ENCODE data around the gene ADGRG4. TPM values are rescaled to one million over a fixed set of nuclear protein-coding genes. Genes with fewer than 3 reads are reported as not detected.

The ADGRG4 gene
- total and polyA plus RNA-seq, 3 donors from 2014 or later: 0.28 to 1.0 (median 0.50) TPM

DNA sequence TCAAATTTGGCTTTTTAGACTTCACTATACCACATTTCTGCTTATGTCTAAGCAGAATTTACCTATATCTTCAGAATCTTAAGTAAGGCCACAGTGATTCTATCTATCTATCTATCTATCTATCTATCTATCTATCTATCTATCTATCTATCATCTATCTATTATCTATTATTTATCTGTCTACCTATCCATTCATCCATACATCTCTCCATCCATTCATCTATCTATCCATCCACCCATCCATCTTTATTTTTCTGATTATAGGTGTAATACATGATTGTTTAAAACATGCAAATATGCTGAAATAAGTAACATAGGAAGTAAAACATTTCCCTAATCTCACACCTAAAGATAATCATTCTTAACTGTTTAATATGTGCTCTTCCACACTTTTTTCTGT, 18.8 kb downstream of the ADGRG4 start:
- Histone ChIP-seq H3K27ac (no peak overlapping the region), H3K36me3 (ENCODE audit: low read depth, missing control alignments) (no peaks in the 10 kb centered on the region)

DNA sequence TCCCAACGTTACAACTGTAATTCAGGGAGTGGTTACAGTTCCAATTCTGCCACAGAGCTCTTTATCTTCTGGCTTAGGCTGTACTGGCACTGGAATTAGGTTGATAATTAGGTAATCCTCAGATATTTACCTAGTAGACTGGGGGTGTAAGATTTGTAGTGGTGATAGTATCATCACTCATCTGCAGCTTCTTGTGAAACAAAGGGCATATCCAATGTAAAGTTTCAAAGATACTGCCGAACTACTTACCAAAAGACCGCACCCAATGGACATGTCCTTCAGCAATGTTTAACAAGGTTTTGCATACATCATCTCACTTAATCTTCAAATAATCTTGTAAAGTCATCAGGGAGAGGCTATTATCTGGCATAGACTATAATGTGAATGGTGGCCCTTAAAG, 20.8 kb downstream of the ADGRG4 start:
- Histone ChIP-seq H3K9me3 (no peaks in the 10 kb centered on the region), H3K4me3 (no peak overlapping the region), H3K27ac (no peak overlapping the region), H3K36me3 (ENCODE audit: low read depth, missing control alignments) (no peaks in the 10 kb centered on the region), H3K27me3 (no peaks in the 10 kb centered on the region), H3K4me1 (no peaks in the 10 kb centered on the region)
- 83 to 96% methylated on average over 2 to 3 of the region's 3 CpGs for WGBS, 2 donors
- TF ChIP-seq, protein P1, sequence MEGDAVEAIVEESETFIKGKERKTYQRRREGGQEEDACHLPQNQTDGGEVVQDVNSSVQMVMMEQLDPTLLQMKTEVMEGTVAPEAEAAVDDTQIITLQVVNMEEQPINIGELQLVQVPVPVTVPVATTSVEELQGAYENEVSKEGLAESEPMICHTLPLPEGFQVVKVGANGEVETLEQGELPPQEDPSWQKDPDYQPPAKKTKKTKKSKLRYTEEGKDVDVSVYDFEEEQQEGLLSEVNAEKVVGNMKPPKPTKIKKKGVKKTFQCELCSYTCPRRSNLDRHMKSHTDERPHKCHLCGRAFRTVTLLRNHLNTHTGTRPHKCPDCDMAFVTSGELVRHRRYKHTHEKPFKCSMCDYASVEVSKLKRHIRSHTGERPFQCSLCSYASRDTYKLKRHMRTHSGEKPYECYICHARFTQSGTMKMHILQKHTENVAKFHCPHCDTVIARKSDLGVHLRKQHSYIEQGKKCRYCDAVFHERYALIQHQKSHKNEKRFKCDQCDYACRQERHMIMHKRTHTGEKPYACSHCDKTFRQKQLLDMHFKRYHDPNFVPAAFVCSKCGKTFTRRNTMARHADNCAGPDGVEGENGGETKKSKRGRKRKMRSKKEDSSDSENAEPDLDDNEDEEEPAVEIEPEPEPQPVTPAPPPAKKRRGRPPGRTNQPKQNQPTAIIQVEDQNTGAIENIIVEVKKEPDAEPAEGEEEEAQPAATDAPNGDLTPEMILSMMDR (IDR thresholded peaks at IDR 0.05): no peak
- TF ChIP-seq POLR2A (IDR thresholded peaks at IDR 0.05): no peak
- intact Hi-C loops (cut with DNase I; ENCODE audit: low total_unique reads): no loop called here
- DNase-seq: no peak

More for the DNA sequence above, 18.8 kb downstream of the ADGRG4 start:
- H3K9me3 ChIP-seq: no peaks in the 10 kb centered on the region
- TF ChIP-seq, protein P1 (IDR thresholded peaks at IDR 0.05): no peak
- TF ChIP-seq POLR2A (IDR thresholded peaks at IDR 0.05): no peak
- no peaks in the 10 kb centered on the region for H3K27me3 ChIP-seq
- H3K4me1 ChIP-seq: no peaks in the 10 kb centered on the region
- no peak overlapping the region for H3K4me3 ChIP-seq
- no peak for DNase-seq
- intact Hi-C loops (cut with DNase I; ENCODE audit: low total_unique reads): no loop called here

DNA sequence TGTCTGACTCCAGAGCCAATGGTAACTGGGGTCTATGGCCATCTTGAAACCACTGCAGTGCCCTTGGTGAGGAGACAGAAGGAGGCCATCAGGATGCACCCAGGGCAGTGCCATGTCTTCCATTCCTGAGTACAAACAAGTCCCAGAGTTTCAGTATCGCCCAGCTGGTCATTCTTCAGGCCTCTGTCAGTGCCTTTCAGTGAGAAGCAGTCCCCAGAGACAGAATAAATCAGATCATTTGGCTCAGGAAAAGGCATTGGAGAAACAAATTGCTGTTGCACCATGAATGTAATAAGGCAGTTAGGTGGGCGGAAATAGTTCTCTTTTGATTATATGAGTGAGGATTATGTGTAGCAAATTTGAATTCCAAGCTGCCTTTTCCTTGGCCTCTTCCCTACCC, 21.3 kb downstream of the ADGRG4 start:
- H3K27ac ChIP-seq: no peak overlapping the region
- 68 to 71% methylated on average over 1 to 2 of the region's 2 CpGs for WGBS, 2 donors
- no peak for DNase-seq
- no peaks in the 10 kb centered on the region for H3K36me3 ChIP-seq (ENCODE audit: low read depth, missing control alignments)
- TF ChIP-seq POLR2A (IDR thresholded peaks at IDR 0.05): no peak
- TF ChIP-seq, protein P1 (IDR thresholded peaks at IDR 0.05): no peak
- intact Hi-C loops (cut with DNase I; ENCODE audit: low total_unique reads): no loop called here
- H3K9me3 ChIP-seq: no peaks in the 10 kb centered on the region
- H3K4me3 ChIP-seq: no peak overlapping the region
- H3K27me3 ChIP-seq: no peaks in the 10 kb centered on the region
- no peaks in the 10 kb centered on the region for H3K4me1 ChIP-seq

DNA sequence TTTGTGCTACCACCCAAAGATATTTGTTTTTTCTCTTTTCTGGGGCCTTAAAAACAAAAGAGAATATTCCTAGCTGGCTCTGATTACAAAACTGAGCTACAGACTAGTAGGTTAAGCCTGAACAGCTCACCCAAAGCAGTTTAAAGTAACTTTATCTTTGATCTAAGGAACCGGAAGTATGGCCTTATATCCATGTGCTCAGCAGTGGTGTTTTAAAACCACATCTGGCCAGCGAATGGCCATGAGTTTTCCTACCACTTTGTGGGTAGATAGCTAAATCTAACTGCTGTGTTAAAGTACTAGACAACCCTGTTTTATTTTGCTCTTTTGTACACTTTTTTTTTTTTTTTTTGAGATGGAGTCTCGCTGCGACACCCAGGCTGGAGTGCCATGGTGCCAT, 24.6 kb downstream of the ADGRG4 start:
- Histone ChIP-seq H3K36me3 (ENCODE audit: low read depth, missing control alignments) (no peaks in the 10 kb centered on the region), H3K27ac (no peak overlapping the region), H3K4me1 (no peaks in the 10 kb centered on the region), H3K9me3 (no peaks in the 10 kb centered on the region), H3K27me3 (no peaks in the 10 kb centered on the region), H3K4me3 (no peak overlapping the region)
- no peak for DNase-seq
- intact Hi-C loops (cut with DNase I; ENCODE audit: low total_unique reads): no loop called here
- WGBS, 2 donors: 91 to 93% methylated on average over 4 of the region's 4 CpGs
- TF ChIP-seq, protein P1 (IDR thresholded peaks at IDR 0.05): no peak
- no peak for TF ChIP-seq POLR2A (IDR thresholded peaks at IDR 0.05)

DNA sequence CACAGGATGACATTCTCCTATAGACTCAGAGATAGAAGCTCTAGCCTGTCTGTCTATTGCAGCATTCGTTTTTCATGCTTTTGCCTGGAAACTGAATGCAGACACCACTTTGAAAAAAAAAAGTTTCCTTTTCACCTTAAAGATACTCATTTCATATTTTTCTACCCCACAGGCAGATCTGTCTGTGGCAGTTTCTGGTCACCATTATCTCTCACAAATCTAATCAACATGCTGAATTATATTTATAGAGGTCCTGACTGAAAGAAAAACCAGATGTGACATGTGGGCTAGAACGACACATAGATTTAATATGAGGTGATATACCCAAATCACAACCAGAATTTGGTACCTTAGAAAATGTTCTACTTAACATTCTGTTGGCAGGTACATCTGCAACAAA, 28.2 kb downstream of the ADGRG4 start:
- Histone ChIP-seq H3K27me3 (no peaks in the 10 kb centered on the region), H3K36me3 (ENCODE audit: low read depth, missing control alignments) (no peaks in the 10 kb centered on the region), H3K9me3 (no peaks in the 10 kb centered on the region), H3K27ac (no peak overlapping the region), H3K4me3 (no peak overlapping the region), H3K4me1 (no peaks in the 10 kb centered on the region)
- 70 to 83% methylated on average over 2 of the region's 2 CpGs for WGBS, 2 donors
- intact Hi-C loops (cut with DNase I; ENCODE audit: low total_unique reads): no loop called here
- no peak for DNase-seq
- TF ChIP-seq, protein P1 (IDR thresholded peaks at IDR 0.05): no peak
- TF ChIP-seq POLR2A (IDR thresholded peaks at IDR 0.05): no peak

Data from testis (tissue), 3 donors.